ENCODE results near the gene SGMS1.

- TF ChIP-seq, protein P1, sequence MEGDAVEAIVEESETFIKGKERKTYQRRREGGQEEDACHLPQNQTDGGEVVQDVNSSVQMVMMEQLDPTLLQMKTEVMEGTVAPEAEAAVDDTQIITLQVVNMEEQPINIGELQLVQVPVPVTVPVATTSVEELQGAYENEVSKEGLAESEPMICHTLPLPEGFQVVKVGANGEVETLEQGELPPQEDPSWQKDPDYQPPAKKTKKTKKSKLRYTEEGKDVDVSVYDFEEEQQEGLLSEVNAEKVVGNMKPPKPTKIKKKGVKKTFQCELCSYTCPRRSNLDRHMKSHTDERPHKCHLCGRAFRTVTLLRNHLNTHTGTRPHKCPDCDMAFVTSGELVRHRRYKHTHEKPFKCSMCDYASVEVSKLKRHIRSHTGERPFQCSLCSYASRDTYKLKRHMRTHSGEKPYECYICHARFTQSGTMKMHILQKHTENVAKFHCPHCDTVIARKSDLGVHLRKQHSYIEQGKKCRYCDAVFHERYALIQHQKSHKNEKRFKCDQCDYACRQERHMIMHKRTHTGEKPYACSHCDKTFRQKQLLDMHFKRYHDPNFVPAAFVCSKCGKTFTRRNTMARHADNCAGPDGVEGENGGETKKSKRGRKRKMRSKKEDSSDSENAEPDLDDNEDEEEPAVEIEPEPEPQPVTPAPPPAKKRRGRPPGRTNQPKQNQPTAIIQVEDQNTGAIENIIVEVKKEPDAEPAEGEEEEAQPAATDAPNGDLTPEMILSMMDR (conservative IDR thresholded peaks at IDR 0.05; ENCODE audit: low read depth in 2 of 2): no peak
- no peak for TF ChIP-seq EZH2 (IDR thresholded peaks at IDR 0.05; ENCODE audit: low read depth, unreplicated experiment)
- no peak for TF ChIP-seq JUNB (IDR thresholded peaks at IDR 0.05; ENCODE audit: unreplicated experiment)
- TF ChIP-seq POLR2AphosphoS5 (IDR thresholded peaks at IDR 0.05; ENCODE audit: low read depth): no peak
- no peak for TF ChIP-seq CREB1 (CRISPR knock-in tag; IDR thresholded peaks at IDR 0.05; ENCODE audit: low read depth)
- no peak for TF ChIP-seq EZH2phosphoT487 (IDR thresholded peaks at IDR 0.05; ENCODE audit: unreplicated experiment)
Measured at GRCh38 chr10:50528206-50528605, 95.5 kb downstream of the SGMS1 start.
